Mesendoderm (in vitro differentiated cells): ENCODE data around the gene GTF3C4.

Experiments
- DNase-seq: peaks from one replicate; pipeline ENCODE4 v3.0.0; 2013
- H2AK5ac ChIP-seq: 2 replicates; pipeline ENCODE4 v1.6.1; 2013; ENCODE audit warnings: low read length, inconsistent platforms
- H2BK120ac ChIP-seq: 2 replicates; pipeline ENCODE4 v1.6.1; 2013; ENCODE audit warnings: low read depth, mild to moderate bottlenecking, low read length, moderate library complexity, mixed read lengths
- H2BK15ac ChIP-seq: replicated peaks from 2 replicates; pipeline ENCODE4 v1.6.1; 2013; ENCODE audit warnings: low read depth, mild to moderate bottlenecking, moderate library complexity
- H2BK5ac ChIP-seq: 2 replicates; pipeline ENCODE4 v1.6.1; 2013; ENCODE audit warnings: low read length, inconsistent platforms
- H3K18ac ChIP-seq: 2 replicates; pipeline ENCODE4 v1.6.1; 2013; ENCODE audit warnings: mild to moderate bottlenecking, low read length, mixed read lengths
- H3K23ac ChIP-seq: one replicate; pipeline ENCODE4 v1.6.1; 2013; ENCODE audit warnings: low read length
- H3K27ac ChIP-seq: 2 replicates; pipeline ENCODE4 v1.5.1; 2013; ENCODE audit warnings: low read depth, mild to moderate bottlenecking, inconsistent platforms, low read length, moderate library complexity
- H3K27me3 ChIP-seq: 2 replicates; pipeline ENCODE4 v1.6.1; 2013; ENCODE audit warnings: low read length, control low read depth, mild to moderate bottlenecking, inconsistent platforms; ENCODE audit not compliant: insufficient read depth, poor library complexity
- H3K36me3 ChIP-seq: 2 replicates; pipeline ENCODE4 v1.6.1; 2013; ENCODE audit warnings: low read length, inconsistent platforms; ENCODE audit not compliant: control insufficient read depth, insufficient read depth
- H3K4ac ChIP-seq: one replicate; pipeline ENCODE4 v1.6.1; 2013; ENCODE audit warnings: low read depth, mild to moderate bottlenecking, low read length, moderate library complexity
- H3K4me1 ChIP-seq: 2 replicates; pipeline ENCODE4 v1.6.1; 2013; ENCODE audit warnings: low read depth, low read length, inconsistent platforms; ENCODE audit not compliant: control insufficient read depth
- H3K4me2 ChIP-seq: 2 replicates; pipeline ENCODE4 v1.6.1; 2013; ENCODE audit warnings: low read length
- H3K4me3 ChIP-seq: 2 replicates; pipeline ENCODE4 v1.5.1; 2013; ENCODE audit warnings: mild to moderate bottlenecking, low read length
- H3K56ac ChIP-seq: one replicate; pipeline ENCODE4 v1.6.1; 2013; ENCODE audit warnings: low read length
- H3K79me1 ChIP-seq: 2 replicates; pipeline ENCODE4 v1.6.1; 2013; ENCODE audit warnings: low read length, inconsistent platforms
- H3K79me2 ChIP-seq: 2 replicates; pipeline ENCODE4 v1.6.1; 2013; ENCODE audit warnings: mild to moderate bottlenecking, low read length; ENCODE audit not compliant: control insufficient read depth, insufficient read depth
- H3K9ac ChIP-seq: 2 replicates; pipeline ENCODE4 v1.6.1; 2013; ENCODE audit warnings: low read length, inconsistent platforms
- H4K5ac ChIP-seq: one replicate; pipeline ENCODE4 v1.6.1; 2013; ENCODE audit warnings: low read length
- H4K8ac ChIP-seq: one replicate; pipeline ENCODE4 v1.6.1; 2013; ENCODE audit warnings: low read depth, mild to moderate bottlenecking, control low read depth, low read length, moderate library complexity
- WGBS: extraction: QIAGEN DNeasy Blood & Tissue Kit; methylation state at CpG from one replicate; pipeline ENCODE4 v1.1.7; 2013; ENCODE audit warnings: low lambda C conversion rate, missing lambda C conversion rate; ENCODE audit not compliant: insufficient coverage; ENCODE audit errors: extremely low coverage; 5-methylcytosine and 5-hydroxymethylcytosine counted together

The GTF3C4 gene

DNA sequence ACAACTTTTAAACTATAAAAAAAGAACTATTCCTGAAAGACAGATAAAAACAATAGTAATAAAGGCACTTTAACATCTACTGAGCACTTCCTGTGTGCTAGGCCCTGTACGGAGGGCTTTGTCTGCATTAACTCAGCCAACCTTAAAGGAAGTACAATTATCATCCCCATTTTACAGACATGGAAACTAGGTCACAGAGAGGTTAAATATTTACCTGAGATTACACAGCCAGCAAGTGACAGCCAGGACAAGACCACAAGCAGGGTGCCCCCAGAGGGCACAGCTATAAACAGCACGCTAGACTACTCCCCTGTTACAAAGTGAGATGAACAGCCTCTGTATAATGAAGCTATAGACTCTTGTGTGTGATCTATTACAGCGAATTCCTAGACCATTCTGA, 26.0 kb upstream of the GTF3C4 start:
- Histone ChIP-seq H3K27me3 (no peaks in the 10 kb centered on the region), H3K23ac (no peak overlapping the region), H3K36me3 (peaks cover 20% of the 10 kb centered on the region), H2BK5ac (no peak overlapping the region), H2AK5ac (no peak overlapping the region), H3K27ac (no peak overlapping the region), H4K5ac (no peak overlapping the region), H2BK15ac (no peak overlapping the region), H3K4me2 (no peak overlapping the region), H3K4ac (no peak overlapping the region), H2BK120ac (no peak overlapping the region), H3K79me1 (peaks cover 4% of the 10 kb centered on the region), H3K4me1 (no peaks in the 10 kb centered on the region), H3K18ac (no peak overlapping the region), H3K56ac (no peak overlapping the region), H3K79me2 (no peaks in the 10 kb centered on the region), H3K4me3 (no peak overlapping the region), H3K9ac (no peak overlapping the region), H4K8ac (no peak overlapping the region)
- no CpG with 5 or more reads among the region's 3 CpGs for WGBS
- peak; percentile 61 for DNase-seq

- H2BK120ac ChIP-seq: no peak overlapping the region
- no peak overlapping the region for H4K5ac ChIP-seq
- no CpG with 5 or more reads among the region's 8 CpGs for WGBS
- H3K4me3 ChIP-seq: no peak overlapping the region
- H3K4me2 ChIP-seq: no peak overlapping the region
- no peak overlapping the region for H3K27ac ChIP-seq
- no peak overlapping the region for H2AK5ac ChIP-seq
- no peak overlapping the region for H3K18ac ChIP-seq
- H3K79me2 ChIP-seq: no peaks in the 10 kb centered on the region
- no peak overlapping the region for H3K4ac ChIP-seq
- no peaks in the 10 kb centered on the region for H3K4me1 ChIP-seq
- H2BK15ac ChIP-seq: no peak overlapping the region
- no peaks in the 10 kb centered on the region for H3K27me3 ChIP-seq
- no peak overlapping the region for H2BK5ac ChIP-seq
- H3K56ac ChIP-seq: no peak overlapping the region
- H3K36me3 ChIP-seq: peaks cover 24% of the 10 kb centered on the region
- no peak for DNase-seq
- no peak overlapping the region for H3K9ac ChIP-seq
- no peak overlapping the region for H3K23ac ChIP-seq
- H3K79me1 ChIP-seq: peaks cover 7% of the 10 kb centered on the region
- no peak overlapping the region for H4K8ac ChIP-seq
These were observed 25.0 kb upstream of the GTF3C4 start for GRCh38 chr9:132645306-132645705.

- Histone ChIP-seq H3K9ac (no peak overlapping the region), H3K23ac (no peak overlapping the region), H3K4me2 (no peak overlapping the region), H4K8ac (no peak overlapping the region), H3K79me2 (no peaks in the 10 kb centered on the region), H2AK5ac (no peak overlapping the region), H3K4me3 (no peak overlapping the region), H2BK5ac (no peak overlapping the region), H3K18ac (no peak overlapping the region), H4K5ac (no peak overlapping the region), H3K4ac (no peak overlapping the region), H3K56ac (no peak overlapping the region), H2BK15ac (no peak overlapping the region), H3K27me3 (no peaks in the 10 kb centered on the region), H3K79me1 (peaks cover 7% of the 10 kb centered on the region), H3K27ac (no peak overlapping the region), H3K36me3 (peaks cover 24% of the 10 kb centered on the region), H2BK120ac (no peak overlapping the region), H3K4me1 (no peaks in the 10 kb centered on the region)
- no CpG with 5 or more reads among the region's 15 CpGs for WGBS
- no peak for DNase-seq
These were observed 24.6 kb upstream of the GTF3C4 start for GRCh38 chr9:132645711-132646110.

DNA sequence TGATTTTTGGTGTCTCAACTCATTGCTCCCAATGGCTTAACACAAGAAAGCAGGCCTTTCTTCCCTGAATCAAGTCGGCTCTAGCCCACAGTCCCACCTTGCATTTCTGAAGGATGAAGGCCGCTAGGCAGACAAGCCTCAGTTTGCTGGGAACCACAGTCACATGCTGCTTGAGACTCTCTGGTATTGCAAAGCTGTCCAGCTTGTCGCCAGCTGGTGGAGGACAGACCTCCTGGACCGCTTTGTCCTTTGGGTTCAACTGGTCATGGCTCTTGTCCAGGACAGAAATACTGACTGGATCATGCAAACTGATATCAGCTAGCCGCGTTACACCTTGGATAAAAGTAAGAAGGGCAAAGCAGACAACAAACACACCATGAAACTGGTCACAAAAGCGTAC, 23.5 kb upstream of the GTF3C4 start:
- Histone ChIP-seq H4K8ac (no peak overlapping the region), H3K79me2 (no peaks in the 10 kb centered on the region), H3K4me1 (no peaks in the 10 kb centered on the region), H3K23ac (no peak overlapping the region), H3K27me3 (no peaks in the 10 kb centered on the region), H3K9ac (no peak overlapping the region), H2BK15ac (no peak overlapping the region), H3K4ac (no peak overlapping the region), H3K18ac (no peak overlapping the region), H3K4me2 (no peak overlapping the region), H3K4me3 (no peak overlapping the region), H3K79me1 (peaks cover 7% of the 10 kb centered on the region), H2BK5ac (no peak overlapping the region), H4K5ac (no peak overlapping the region), H3K36me3 (peaks cover 24% of the 10 kb centered on the region), H3K56ac (no peak overlapping the region), H2AK5ac (no peak overlapping the region), H3K27ac (no peak overlapping the region), H2BK120ac (no peak overlapping the region)
- DNase-seq: no peak
- WGBS: no CpG with 5 or more reads among the region's 7 CpGs

DNA sequence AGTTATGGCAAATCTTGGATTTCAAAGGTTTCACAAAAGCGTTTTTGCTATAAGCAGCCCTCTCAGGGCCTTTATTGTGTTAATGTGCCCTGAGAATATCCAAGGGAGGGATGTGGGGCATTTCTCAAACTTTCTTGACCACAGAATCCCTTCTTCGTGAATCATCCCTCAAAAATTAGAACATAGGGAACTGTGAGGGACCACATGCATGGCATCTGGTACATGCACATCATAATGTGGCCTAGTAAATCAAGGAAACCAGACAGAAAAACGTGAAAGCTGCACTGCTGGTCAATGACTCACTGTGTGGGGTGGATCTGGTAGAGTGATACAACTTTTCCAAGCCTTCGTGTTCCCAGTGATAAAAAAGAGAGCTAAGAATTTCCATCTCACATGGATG, 22.9 kb upstream of the GTF3C4 start:
- Histone ChIP-seq H2BK5ac (no peak overlapping the region), H4K8ac (no peak overlapping the region), H3K27me3 (no peaks in the 10 kb centered on the region), H3K4me2 (no peak overlapping the region), H3K79me1 (peaks cover 5% of the 10 kb centered on the region), H3K56ac (no peak overlapping the region), H2BK15ac (no peak overlapping the region), H3K36me3 (peaks cover 19% of the 10 kb centered on the region), H3K4me1 (no peaks in the 10 kb centered on the region), H3K79me2 (no peaks in the 10 kb centered on the region), H3K23ac (no peak overlapping the region), H3K18ac (no peak overlapping the region), H2BK120ac (no peak overlapping the region), H3K27ac (no peak overlapping the region), H3K4me3 (no peak overlapping the region), H3K9ac (no peak overlapping the region), H4K5ac (no peak overlapping the region), H2AK5ac (no peak overlapping the region), H3K4ac (no peak overlapping the region)
- WGBS: no CpG with 5 or more reads among the region's 4 CpGs
- no peak for DNase-seq

DNA sequence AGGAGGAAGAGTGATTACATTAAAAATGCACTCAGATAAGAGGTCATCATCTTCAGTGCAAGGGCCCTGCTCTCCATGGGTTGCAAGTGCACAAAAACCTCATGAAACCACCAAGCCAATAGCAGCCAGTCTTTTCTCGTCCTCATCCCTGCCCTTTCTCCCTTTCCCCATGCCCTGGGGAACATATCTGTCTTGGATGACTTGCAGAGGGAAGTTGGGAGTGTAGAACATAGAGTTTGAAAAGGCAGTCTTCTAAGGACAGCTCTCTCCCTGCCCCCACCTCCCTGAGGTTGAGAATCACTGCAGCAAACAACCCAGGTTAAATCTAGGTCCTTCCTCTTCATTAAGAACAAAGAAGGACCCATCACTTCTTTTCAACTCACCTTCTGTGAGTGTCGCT, 22.5 kb upstream of the GTF3C4 start:
- Histone ChIP-seq H3K27ac (no peak overlapping the region), H2BK15ac (no peak overlapping the region), H3K4me1 (no peaks in the 10 kb centered on the region), H3K27me3 (no peaks in the 10 kb centered on the region), H2BK120ac (no peak overlapping the region), H3K56ac (no peak overlapping the region), H3K4me3 (no peak overlapping the region), H3K79me2 (no peaks in the 10 kb centered on the region), H2BK5ac (no peak overlapping the region), H3K9ac (no peak overlapping the region), H3K79me1 (peaks cover 5% of the 10 kb centered on the region), H2AK5ac (no peak overlapping the region), H4K8ac (no peak overlapping the region), H4K5ac (no peak overlapping the region), H3K4ac (no peak overlapping the region), H3K4me2 (no peak overlapping the region), H3K18ac (no peak overlapping the region), H3K23ac (no peak overlapping the region), H3K36me3 (peaks cover 19% of the 10 kb centered on the region)
- DNase-seq: no peak
- WGBS: no CpG with 5 or more reads among the region's 2 CpGs
